NCI-H2196 (cell line): ENCODE measurements around the gene ZNF385C.

Source experiments
- DNase-seq: peaks from one replicate; lab custom pipeline; 2025; ENCODE audit not compliant: unreplicated experiment; lab: John Stamatoyannopoulos, UW

The ZNF385C gene

GRCh38 chr17:41996855-41997164 lies 101.5 kb downstream of the ZNF385C start:
- DNase-seq, result no peak

GRCh38 chr17:41992576-41992975 lies 105.7 kb downstream of the ZNF385C start:
- no peak for DNase-seq

GRCh38 chr17:41989702-41990419 lies 108.4 kb downstream of the ZNF385C start:
- no peak for DNase-seq

- no peak for DNase-seq
These were observed 109.9 kb downstream of the ZNF385C start for GRCh38 chr17:41988418-41988817.

GRCh38 chr17:41987642-41988041 lies 110.6 kb downstream of the ZNF385C start:
- no peak for DNase-seq

- no peak for DNase-seq
These were observed 111.6 kb downstream of the ZNF385C start for GRCh38 chr17:41986634-41987033.

GRCh38 chr17:41985919-41986318 lies 112.4 kb downstream of the ZNF385C start:
- no peak for DNase-seq

- no peak for DNase-seq
These were observed 113.8 kb downstream of the ZNF385C start for GRCh38 chr17:41984454-41984853.

- DNase-seq, result no peak
These were observed 116.1 kb downstream of the ZNF385C start for GRCh38 chr17:41982026-41982760.

GRCh38 chr17:41977991-41978390 lies 120.3 kb downstream of the ZNF385C start:
- no peak for DNase-seq

- no peak for DNase-seq
These were observed 122.0 kb downstream of the ZNF385C start for GRCh38 chr17:41976142-41976768.
